Measurements from ENCODE around the gene COPG2.
"Not testable (repeated sequence)": the region's sequence is repeated elsewhere in the genome, so short reads cannot be mapped to it uniquely, and the experiment has no call there.

The COPG2 gene

DNA sequence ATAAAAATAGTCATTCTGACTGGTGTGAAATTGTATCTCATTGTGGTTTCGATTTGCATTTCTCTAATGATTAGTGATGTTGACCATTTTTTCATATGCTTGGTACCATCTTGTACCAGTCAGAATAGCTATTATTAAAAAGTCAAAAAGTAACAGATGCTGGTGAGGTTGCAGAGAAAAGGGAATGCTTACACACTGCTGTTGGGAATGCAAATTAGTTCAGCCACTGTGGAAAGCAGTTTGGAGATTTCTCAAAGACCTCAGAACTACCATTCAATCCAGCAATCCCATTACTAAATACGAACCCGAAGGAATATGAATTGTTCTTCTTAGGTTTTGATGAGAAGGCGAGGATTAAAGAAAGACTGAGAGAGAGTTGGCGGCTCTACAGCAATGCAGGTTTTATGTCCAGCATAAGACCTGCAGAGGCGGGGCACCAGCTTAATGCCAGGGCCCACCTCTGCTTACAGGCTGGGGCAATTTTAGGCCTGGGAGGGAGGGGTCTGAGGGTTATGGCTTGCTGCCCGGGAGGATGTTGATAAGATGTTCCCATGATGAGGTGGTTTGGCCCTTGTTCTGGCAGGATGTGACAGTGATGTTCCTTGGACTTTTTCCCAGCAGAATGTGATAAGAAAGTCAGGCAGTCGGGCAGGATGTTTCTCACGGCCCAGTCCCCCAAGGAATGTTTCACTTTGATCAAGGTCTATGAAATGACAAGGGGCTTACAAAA is 102.2 kb downstream of the COPG2 start:
- DNase-seq (ENCODE audit: extremely low read depth in 1 of 2, low read depth in 1 of 2), result no peak

- no peak for DNase-seq (ENCODE audit: extremely low read depth in 1 of 2, low read depth in 1 of 2)
These were observed 107.6 kb downstream of the COPG2 start for GRCh38 chr7:130560972-130561371.

- no peak for DNase-seq (ENCODE audit: extremely low read depth in 1 of 2, low read depth in 1 of 2)
These were observed 109.4 kb downstream of the COPG2 start for GRCh38 chr7:130559184-130559583.

GRCh38 chr7:130554481-130554880 is 114.1 kb downstream of the COPG2 start:
- no peak for DNase-seq (ENCODE audit: extremely low read depth in 1 of 2, low read depth in 1 of 2)

GRCh38 chr7:130553398-130554029 is 115.0 kb downstream of the COPG2 start:
- no peak for DNase-seq (ENCODE audit: extremely low read depth in 1 of 2, low read depth in 1 of 2)

GRCh38 chr7:130544356-130544755 is 124.2 kb downstream of the COPG2 start:
- DNase-seq (ENCODE audit: extremely low read depth in 1 of 2, low read depth in 1 of 2), result no peak

- DNase-seq (ENCODE audit: extremely low read depth in 1 of 2, low read depth in 1 of 2), result no peak
These were observed 125.0 kb downstream of the COPG2 start for GRCh38 chr7:130543487-130544010.

DNA sequence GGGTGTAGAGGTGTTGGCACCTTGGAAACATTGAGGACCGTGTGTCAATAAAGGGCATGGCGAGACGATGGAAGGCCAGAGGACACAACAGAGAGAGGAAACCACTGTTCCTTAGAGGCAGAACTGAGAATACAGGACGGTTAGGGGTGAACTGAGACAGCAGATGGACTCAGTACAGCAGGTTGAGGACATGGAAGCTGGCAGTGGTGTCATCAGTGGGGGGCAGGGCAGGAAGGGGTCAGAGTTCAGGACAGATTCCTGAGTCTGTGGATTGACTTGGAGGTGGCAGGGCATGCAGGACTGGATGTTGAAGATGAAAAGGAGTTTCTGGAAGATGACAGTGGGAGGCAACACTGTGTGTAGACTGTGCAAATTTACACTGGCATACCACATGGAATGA is 126.3 kb downstream of the COPG2 start:
- not testable (repeated sequence) for DNase-seq (ENCODE audit: extremely low read depth in 1 of 2, low read depth in 1 of 2)

GRCh38 chr7:130541287-130541686 is 127.3 kb downstream of the COPG2 start:
- DNase-seq (ENCODE audit: extremely low read depth in 1 of 2, low read depth in 1 of 2), result not testable (repeated sequence)

GRCh38 chr7:130537894-130538293 is 130.7 kb downstream of the COPG2 start:
- DNase-seq (ENCODE audit: extremely low read depth in 1 of 2, low read depth in 1 of 2), result not testable (repeated sequence)

DNA sequence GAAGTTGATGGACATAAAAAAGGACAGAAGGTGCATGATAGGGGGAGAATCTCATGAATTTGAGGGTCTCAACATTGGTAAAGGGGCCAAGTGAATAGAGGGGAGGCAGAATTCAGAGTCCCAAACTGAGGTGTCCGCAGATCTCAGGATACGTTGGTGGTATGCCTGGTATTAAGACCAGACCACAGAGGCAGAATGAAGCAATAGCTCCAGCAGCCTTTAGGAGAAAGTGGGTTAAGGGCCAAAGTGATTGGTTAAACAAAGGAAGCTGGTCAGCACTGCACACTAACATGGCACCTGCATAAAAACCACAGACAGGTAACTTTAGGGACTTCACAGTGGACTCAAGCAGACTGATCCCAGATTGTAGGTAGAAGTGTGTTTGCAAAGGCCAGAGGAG is 139.1 kb downstream of the COPG2 start:
- no peak for DNase-seq (ENCODE audit: extremely low read depth in 1 of 2, low read depth in 1 of 2)

DNA sequence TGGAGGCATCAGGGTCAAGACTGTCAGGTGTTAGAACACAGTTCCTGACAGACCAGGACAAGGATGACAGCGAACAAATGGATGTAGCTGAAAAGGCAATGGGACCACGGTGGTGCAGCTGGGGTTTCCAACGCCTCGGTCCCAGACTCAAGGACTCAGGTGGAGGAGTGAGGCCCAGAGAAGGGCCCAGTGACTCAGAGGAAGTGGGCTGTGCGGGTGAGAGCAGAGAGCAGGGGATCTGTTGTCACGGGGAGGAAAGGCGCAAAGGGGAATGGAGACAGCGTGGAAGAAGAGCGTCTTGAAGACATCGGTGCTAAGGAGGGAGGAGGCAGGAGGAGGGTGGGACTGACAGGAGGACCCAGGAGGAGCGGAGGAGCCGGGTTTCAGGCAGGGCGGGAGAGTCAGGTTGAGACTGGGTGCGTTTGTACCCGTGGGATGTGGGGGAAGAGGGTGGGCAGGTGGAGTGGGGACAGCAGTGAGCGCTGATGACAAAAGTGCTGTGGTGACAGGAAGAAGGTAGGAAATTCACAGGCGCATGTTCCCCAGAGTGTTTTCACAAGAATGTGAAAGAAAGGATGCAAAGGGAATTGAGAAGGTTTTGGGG is 140.7 kb downstream of the COPG2 start:
- not testable (repeated sequence) for DNase-seq (ENCODE audit: extremely low read depth in 1 of 2, low read depth in 1 of 2)

DNA sequence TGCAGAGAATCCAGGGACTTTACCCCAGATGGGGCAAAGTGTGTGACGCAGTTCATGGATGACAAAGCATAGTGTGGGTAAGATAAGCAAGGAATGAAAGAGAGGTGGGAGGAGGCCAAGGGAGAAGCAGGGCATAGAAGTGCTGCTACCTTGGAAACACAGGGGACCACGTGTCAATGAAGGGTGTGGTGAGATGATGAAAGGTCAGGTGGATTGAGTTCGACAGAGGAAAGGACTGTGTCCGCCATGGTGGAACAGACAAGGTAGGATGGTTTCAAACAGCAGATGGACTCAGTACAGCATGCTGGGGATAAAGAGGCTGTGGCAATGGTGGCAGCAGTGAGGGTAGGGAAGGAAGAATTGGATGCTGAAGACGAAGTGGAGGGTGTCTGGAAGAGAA is 143.9 kb downstream of the COPG2 start:
- DNase-seq (ENCODE audit: extremely low read depth in 1 of 2, low read depth in 1 of 2), result no peak

- DNase-seq (ENCODE audit: extremely low read depth in 1 of 2, low read depth in 1 of 2), result not testable (repeated sequence)
These were observed 144.9 kb downstream of the COPG2 start for GRCh38 chr7:130523519-130524125.

DNA sequence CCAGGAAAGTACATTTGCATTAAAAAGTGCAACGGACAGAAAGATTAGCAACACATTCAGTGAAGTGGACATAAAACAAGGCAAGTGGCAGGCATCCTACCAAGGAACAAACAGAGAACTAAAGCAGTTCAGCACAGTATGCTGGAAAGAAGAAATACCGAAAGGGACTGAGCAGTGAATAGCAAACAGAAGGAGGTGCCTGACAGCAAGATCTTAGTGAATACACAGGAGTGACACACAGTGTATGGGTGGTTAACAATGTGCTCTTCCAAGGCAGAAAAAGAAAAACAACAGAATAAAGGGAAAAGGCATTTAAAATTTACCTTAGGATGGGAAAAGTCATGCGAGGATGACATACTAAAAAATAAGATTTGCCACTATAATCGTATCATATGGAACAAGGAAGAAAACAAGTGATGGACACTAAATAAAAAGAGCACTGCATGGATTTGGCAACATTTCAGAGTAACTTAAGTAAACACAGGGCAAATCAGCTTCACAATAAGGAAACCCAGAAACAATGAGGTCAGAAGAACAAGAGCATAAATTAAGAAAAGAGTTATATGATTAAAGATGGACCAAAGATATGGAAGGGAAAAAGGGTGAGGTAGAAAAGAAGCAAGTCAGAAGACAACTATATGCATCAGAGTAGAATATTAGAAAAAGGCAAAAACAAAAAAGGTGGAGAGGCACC is 147.1 kb downstream of the COPG2 start:
- no peak for DNase-seq (ENCODE audit: extremely low read depth in 1 of 2, low read depth in 1 of 2)

DNA sequence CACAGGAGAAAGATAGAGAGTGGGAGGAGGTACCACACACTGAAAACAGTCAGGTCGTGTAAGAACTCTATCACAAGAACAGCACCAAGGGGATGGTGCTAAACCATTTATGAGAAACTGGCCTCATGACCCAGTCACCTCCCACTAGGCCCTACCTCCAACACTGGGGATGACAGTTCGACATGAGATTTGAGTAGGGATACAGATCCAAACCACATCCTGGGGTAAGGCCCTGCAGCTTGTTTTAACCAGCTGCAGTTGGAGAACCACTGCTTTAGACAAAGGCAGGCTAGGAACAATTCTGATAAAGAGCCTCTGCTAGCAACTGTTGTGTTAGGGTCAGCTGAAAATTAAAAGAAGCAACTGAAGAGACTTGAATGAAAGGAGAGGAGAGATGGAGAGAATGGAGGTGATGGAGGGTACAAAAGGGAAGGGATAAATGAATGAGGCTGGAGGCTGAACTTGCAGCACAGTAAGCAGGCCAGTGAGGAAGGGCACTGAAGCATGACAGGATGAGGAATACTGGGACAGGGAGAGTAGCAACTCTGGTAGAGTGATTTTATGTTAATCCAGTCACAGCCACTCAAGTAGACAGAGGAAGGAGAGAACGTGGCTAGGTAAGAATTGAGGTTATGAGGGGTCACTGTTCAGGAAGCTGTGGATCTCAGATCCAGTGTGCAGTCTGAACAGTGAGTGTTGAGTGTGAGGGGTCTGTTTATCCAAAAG is 153.1 kb downstream of the COPG2 start:
- DNase-seq (ENCODE audit: extremely low read depth in 1 of 2, low read depth in 1 of 2), result no peak

DNA sequence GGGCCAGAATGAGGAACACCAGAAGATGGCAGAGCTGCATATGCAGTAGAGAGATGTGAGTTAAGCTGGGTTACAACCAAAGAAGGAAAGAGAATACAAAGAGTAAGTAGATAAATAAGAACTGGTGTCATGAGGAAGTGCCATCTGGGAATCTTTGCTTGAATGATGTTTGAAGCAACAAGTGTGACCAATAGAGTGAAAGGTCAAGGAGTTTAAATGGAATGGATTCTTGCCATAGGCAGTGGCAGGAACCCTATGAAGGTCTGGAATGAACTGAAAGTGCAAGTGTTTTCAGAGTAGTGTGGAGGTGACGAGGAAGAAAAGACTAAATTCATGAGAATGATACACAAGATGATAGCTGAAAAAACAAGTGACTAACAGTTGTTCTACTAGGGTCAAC is 155.1 kb downstream of the COPG2 start:
- DNase-seq (ENCODE audit: extremely low read depth in 1 of 2, low read depth in 1 of 2), result no peak

GRCh38 chr7:130512038-130512437 is 156.5 kb downstream of the COPG2 start:
- DNase-seq (ENCODE audit: extremely low read depth in 1 of 2, low read depth in 1 of 2), result not testable (repeated sequence)

GRCh38 chr7:130506358-130506757 is 162.2 kb downstream of the COPG2 start:
- DNase-seq (ENCODE audit: extremely low read depth in 1 of 2, low read depth in 1 of 2), result no peak

GRCh38 chr7:130505753-130506152 is 162.8 kb downstream of the COPG2 start:
- DNase-seq (ENCODE audit: extremely low read depth in 1 of 2, low read depth in 1 of 2), result no peak

All from stimulated activated CD8-positive, alpha-beta memory T cell treated with anti-CD3 and anti-CD28 coated beads, Interleukin-7, amount 100 ng/mL, for 48 hours (primary cell).